ENCODE measurements around the gene ALPL.

GRCh38 chr1:21575351-21575942 is 66.2 kb downstream of the ALPL start:
- TF ChIP-seq CTCF (conservative IDR thresholded peaks at IDR 0.05 in 1 of 2, IDR thresholded peaks at IDR 0.05 in 1 of 2; ENCODE audit: low read depth in 1 of 2, low read length in 2 of 2): no peak
- TF ChIP-seq EZH2 (IDR thresholded peaks at IDR 0.05; ENCODE audit: low read length, missing control alignments): no peak

Data from fibroblast of lung (primary cell).